Mucosa of descending colon (tissue), 3 donors: ENCODE results near the gene SNTG2. TPM values are rescaled to one million over a fixed set of nuclear protein-coding genes. Genes with fewer than 3 reads are reported as not detected.

ENCODE experiments used
- ATAC-seq: fragments of 200-7000 bp; cut with Tn5 transposase; one replicate; pipeline ENCODE4 v1.9.1; 2020; ENCODE audit warnings: mild to moderate bottlenecking, moderate library complexity
- DNase-seq, 3 donors: peaks; one replicate each; pipeline ENCODE4 v3.0.0-alpha.2; 2020
- H3K36me3 ChIP-seq: fragments of 200-600 bp; one replicate; pipeline ENCODE4 v1.8.0; 2021; ENCODE audit warnings: low read depth, mild to moderate bottlenecking
- H3K4me1 ChIP-seq: fragments of 200-600 bp; one replicate; pipeline ENCODE4 v1.8.0; 2021; ENCODE audit warnings: low read depth, mild to moderate bottlenecking
- H3K4me3 ChIP-seq: fragments of 200-600 bp; one replicate; pipeline ENCODE4 v1.8.0; 2021; ENCODE audit warnings: mild to moderate bottlenecking
- H3K9me3 ChIP-seq: fragments of 200-600 bp; one replicate; pipeline ENCODE4 v1.8.0; 2021; ENCODE audit warnings: mild to moderate bottlenecking
- CTCF ChIP-seq: fragments of 200-600 bp; IDR thresholded peaks from one replicate; pipeline ENCODE4 v1.8.0; 2022; ENCODE audit warnings: antibody characterized with exemption, mild to moderate bottlenecking
- intact Hi-C, 2 donors: fragments of 100-400 bp; cut with DNase I in 1 of 2; cut with micrococcal nuclease in 1 of 2; formaldehyde crosslinking; loops; one replicate each; pipeline versions ENCODE4 v1.11.0 to v1.11.1; 2022; cut with DNase I, micrococcal nuclease
- total RNA-seq, 3 donors: library from RNA; stranded (reverse); fragmentation: NEBNext Ultra II Directional in 2 of 3; extraction: Animal tissue kit (Norgen Biotek cat#: 25700) in 2 of 3; gene quantifications; one replicate each; pipeline versions ENCODE4 v1.2.1 to v1.2.4, GENCODE V29; 2021 to 2023
- donor health status: DM: no; HTN: no; CAD: no; lungs with moderate emphysema.
- donor health status: DM: no; HTN: no; CAD: no.
- donor health status: DM: no; HTN: yes; CAD: no.

SNTG2 gene
- total RNA-seq, 3 donors from 2014 or later: 0.38 to 3.0 (median 2.8) TPM

GRCh38 chr2:1278125-1278524 lies 327.5 kb downstream of the SNTG2 start:
- intact Hi-C loops: no loop called here
- no peaks in the 10 kb centered on the region for H3K4me1 ChIP-seq
- H3K36me3 ChIP-seq: no peaks in the 10 kb centered on the region
- DNase-seq (no peak), ATAC-seq (no peak)
- no peak for TF ChIP-seq CTCF
- peaks cover 4% of the 10 kb centered on the region for H3K9me3 ChIP-seq
- no peak overlapping the region for H3K4me3 ChIP-seq

- DNase-seq (no peak), ATAC-seq (no peak)
- Histone ChIP-seq H3K9me3 (peaks cover 4% of the 10 kb centered on the region), H3K4me3 (no peak overlapping the region), H3K4me1 (no peaks in the 10 kb centered on the region), H3K36me3 (no peaks in the 10 kb centered on the region)
- TF ChIP-seq CTCF: no peak
- intact Hi-C loops: no loop called here
Measured at GRCh38 chr2:1278861-1279260, 328.2 kb downstream of the SNTG2 start.

DNA sequence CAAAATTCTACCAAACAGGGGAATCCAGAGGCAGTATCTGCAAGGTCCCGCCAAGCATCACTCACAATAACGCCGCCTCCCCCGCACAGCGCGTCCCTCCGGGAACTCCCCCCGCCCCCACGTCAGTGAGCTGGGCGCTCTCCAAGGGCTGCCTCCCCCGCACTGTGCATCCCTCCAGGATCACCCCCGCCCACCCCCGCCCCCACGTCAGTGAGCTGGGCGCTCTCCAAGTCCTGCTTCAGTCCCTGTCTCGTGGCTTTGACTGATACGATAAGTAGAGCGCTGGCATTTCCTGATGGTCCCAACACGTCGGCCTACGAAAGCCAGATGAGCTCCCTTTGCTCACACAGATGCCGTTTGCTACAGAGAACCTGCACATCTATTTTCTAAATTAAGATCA lies 331.9 kb downstream of the SNTG2 start:
- intact Hi-C loops: no loop called here

GRCh38 chr2:1283020-1283801 lies 332.6 kb downstream of the SNTG2 start:
- no peaks in the 10 kb centered on the region for H3K9me3 ChIP-seq
- no peaks in the 10 kb centered on the region for H3K4me1 ChIP-seq
- H3K36me3 ChIP-seq: no peaks in the 10 kb centered on the region
- no peak for DNase-seq
- no peak for TF ChIP-seq CTCF
- H3K4me3 ChIP-seq: no peak overlapping the region
- intact Hi-C loops: no loop called here
- ATAC-seq: no peak

More for the DNA sequence above, 331.9 kb downstream of the SNTG2 start:
- ATAC-seq (no peak), DNase-seq (no peak)
- Histone ChIP-seq H3K9me3 (no peaks in the 10 kb centered on the region), H3K4me3 (no peak overlapping the region), H3K36me3 (no peaks in the 10 kb centered on the region), H3K4me1 (no peaks in the 10 kb centered on the region)
- no peak for TF ChIP-seq CTCF

- DNase-seq (no peak), ATAC-seq (no peak)
- Histone ChIP-seq H3K4me3 (no peak overlapping the region), H3K9me3 (no peaks in the 10 kb centered on the region), H3K36me3 (no peaks in the 10 kb centered on the region), H3K4me1 (no peaks in the 10 kb centered on the region)
- intact Hi-C loops: no loop called here
- no peak for TF ChIP-seq CTCF
Measured at GRCh38 chr2:1283871-1284270, 333.2 kb downstream of the SNTG2 start.
